Measurements from ENCODE around the gene NOTUM.

DNA sequence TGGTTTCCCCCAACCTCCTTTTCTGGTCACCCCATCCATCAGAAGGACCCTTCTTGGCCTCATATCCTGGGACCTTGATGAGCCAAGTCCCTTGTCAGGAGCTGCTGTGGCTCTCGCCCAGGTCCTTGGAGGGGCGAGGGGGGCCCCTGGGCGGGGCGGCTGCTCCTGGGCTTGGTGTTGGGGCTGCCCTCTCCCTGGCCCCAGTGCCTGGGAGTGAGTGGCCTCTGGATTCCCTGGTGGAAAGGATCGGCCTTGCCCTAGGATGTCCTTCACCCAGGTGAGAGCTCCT, 6.2 kb upstream of the NOTUM start:
- TF ChIP-seq, protein P1, sequence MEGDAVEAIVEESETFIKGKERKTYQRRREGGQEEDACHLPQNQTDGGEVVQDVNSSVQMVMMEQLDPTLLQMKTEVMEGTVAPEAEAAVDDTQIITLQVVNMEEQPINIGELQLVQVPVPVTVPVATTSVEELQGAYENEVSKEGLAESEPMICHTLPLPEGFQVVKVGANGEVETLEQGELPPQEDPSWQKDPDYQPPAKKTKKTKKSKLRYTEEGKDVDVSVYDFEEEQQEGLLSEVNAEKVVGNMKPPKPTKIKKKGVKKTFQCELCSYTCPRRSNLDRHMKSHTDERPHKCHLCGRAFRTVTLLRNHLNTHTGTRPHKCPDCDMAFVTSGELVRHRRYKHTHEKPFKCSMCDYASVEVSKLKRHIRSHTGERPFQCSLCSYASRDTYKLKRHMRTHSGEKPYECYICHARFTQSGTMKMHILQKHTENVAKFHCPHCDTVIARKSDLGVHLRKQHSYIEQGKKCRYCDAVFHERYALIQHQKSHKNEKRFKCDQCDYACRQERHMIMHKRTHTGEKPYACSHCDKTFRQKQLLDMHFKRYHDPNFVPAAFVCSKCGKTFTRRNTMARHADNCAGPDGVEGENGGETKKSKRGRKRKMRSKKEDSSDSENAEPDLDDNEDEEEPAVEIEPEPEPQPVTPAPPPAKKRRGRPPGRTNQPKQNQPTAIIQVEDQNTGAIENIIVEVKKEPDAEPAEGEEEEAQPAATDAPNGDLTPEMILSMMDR (IDR thresholded peaks at IDR 0.05; ENCODE audit: borderline replicate concordance, extremely low read depth, low read length, poor library complexity, severe bottlenecking): no peak
- no peak for TF ChIP-seq EZH2 (IDR thresholded peaks at IDR 0.05; ENCODE audit: borderline replicate concordance, low read depth, low read length, severe bottlenecking)

All from DND-41 (cell line).